ENCODE data around the gene SEMA3B. TPM values are rescaled to one million over a fixed set of nuclear protein-coding genes. Genes with fewer than 3 reads are reported as not detected.
A peak's percentile ranks its signal among the peaks of the same experiment; 100 is the strongest.

The SEMA3B gene
- total RNA-seq, 1 experiment from 2014 or later = 0.43 TPM

DNA sequence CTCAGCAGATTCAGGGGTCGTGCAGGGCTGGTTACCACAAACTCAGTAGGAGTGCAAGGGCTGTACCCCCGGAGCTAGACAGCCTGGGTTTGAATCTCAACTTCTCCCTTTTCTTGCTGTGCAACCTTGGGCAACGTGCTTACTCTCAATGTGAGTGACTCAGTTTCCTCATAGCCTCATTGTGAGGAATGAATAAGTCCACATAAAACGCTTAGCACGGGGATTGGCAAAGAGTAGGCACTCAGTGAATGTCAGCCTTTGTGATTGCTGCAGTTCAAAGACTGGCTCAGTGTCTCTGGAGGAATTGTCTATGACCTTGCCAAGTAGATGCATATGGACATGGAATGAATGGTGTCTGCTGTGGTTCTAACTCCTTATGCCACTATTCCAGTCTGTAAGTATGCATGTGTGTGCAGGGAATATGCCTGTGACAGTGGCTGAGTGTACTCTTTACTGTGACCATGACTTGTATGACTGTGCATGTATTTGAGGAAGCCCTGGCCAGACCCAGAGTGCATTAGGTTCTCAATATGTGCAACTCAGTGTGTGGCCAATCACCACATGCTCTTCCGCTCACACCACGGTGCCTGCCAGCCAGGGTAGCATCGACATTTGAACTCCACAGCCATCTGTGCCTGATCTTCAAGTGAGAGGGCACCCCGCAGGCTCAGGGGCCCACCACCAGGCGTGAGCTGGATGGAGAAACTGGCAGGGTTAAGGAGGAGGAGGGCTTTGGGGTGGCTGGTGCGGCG, 31.2 kb downstream of the SEMA3B start:
- no TSS peak for BruUV-seq (replicated peaks)
- peak overlapping the region; percentile 70 for H3K27ac ChIP-seq (ENCODE audit: low read depth, low read length, poor library complexity, severe bottlenecking)

DNA sequence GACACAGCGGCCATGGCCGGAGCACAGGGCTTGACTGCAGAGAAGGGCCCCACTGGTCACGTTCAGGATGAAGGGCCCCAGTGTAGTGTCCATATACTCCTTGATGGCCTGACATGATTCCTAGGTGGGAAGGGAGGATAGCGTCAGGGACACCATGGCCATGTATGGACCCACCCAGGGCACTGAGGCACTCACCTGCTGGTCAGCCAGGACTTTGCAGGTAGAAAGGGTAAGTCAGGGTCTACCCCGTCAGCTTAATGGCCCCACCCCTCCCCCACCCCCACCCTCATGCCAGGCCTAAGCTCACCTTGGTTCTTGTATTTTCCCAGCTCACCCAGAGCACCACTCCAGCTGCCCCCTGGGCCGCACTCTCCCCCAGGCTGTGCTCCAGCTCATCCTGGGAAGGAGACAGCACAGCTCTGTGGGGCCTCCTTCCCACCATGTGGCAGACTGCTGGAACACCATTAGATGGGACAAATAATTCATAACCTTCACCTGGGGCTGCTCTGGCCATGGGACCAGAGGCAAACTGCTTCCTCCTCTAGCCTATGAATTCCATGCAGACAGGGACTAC, 31.8 kb downstream of the SEMA3B start:
- Histone ChIP-seq H3K4me1 (ENCODE audit: insufficient read depth, low read length, poor library complexity, severe bottlenecking) (peaks cover 5% of the 10 kb centered on the region), H3K4me3 (ENCODE audit: low read depth, low read length, poor library complexity, severe bottlenecking) (no peak overlapping the region), H3K36me3 (ENCODE audit: insufficient read depth, low read length, poor library complexity, severe bottlenecking) (no peaks in the 10 kb centered on the region), H3K9me3 (ENCODE audit: low read depth, low read length, poor library complexity, severe bottlenecking) (no peaks in the 10 kb centered on the region), H3K27me3 (replicated peaks; ENCODE audit: insufficient read depth, low read depth, low read length, poor library complexity) (no peaks in the 10 kb centered on the region), H3K27ac (ENCODE audit: low read depth, low read length, poor library complexity, severe bottlenecking) (no peak overlapping the region)
- TF ChIP-seq, protein P1, sequence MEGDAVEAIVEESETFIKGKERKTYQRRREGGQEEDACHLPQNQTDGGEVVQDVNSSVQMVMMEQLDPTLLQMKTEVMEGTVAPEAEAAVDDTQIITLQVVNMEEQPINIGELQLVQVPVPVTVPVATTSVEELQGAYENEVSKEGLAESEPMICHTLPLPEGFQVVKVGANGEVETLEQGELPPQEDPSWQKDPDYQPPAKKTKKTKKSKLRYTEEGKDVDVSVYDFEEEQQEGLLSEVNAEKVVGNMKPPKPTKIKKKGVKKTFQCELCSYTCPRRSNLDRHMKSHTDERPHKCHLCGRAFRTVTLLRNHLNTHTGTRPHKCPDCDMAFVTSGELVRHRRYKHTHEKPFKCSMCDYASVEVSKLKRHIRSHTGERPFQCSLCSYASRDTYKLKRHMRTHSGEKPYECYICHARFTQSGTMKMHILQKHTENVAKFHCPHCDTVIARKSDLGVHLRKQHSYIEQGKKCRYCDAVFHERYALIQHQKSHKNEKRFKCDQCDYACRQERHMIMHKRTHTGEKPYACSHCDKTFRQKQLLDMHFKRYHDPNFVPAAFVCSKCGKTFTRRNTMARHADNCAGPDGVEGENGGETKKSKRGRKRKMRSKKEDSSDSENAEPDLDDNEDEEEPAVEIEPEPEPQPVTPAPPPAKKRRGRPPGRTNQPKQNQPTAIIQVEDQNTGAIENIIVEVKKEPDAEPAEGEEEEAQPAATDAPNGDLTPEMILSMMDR (conservative IDR thresholded peaks at IDR 0.05; ENCODE audit: low read depth, low read length) = no peak
- no peak for TF ChIP-seq EZH2 (IDR thresholded peaks at IDR 0.05; ENCODE audit: borderline replicate concordance, low read depth, low read length, poor library complexity, severe bottlenecking)
- ChIA-PET CTCF (no interaction called here), POLR2A (ENCODE audit: low non-redundant PET) (no interaction called here)
- intact Hi-C loops (cut with micrococcal nuclease; ENCODE audit: unreplicated experiment) = no loop called here
- BruUV-seq (replicated peaks) = no TSS peak
- no peak for DNase-seq (ENCODE audit: low spot score)

More for the DNA sequence above, 31.2 kb downstream of the SEMA3B start:
- H3K9me3 ChIP-seq (ENCODE audit: low read depth, low read length, poor library complexity, severe bottlenecking) = no peaks in the 10 kb centered on the region
- H3K4me1 ChIP-seq (ENCODE audit: insufficient read depth, low read length, poor library complexity, severe bottlenecking) = peaks cover 5% of the 10 kb centered on the region
- H3K27me3 ChIP-seq (replicated peaks; ENCODE audit: insufficient read depth, low read depth, low read length, poor library complexity) = no peaks in the 10 kb centered on the region
- ChIA-PET CTCF (interaction anchor here (0.9 kb wide), 1 partner anchor 18 kb away, joined by 14 read pairs; no protein-coding TSS in a partner anchor), POLR2A (ENCODE audit: low non-redundant PET) (no interaction called here)
- no peaks in the 10 kb centered on the region for H3K36me3 ChIP-seq (ENCODE audit: insufficient read depth, low read length, poor library complexity, severe bottlenecking)
- peak overlapping the region; percentile 68 for H3K4me3 ChIP-seq (ENCODE audit: low read depth, low read length, poor library complexity, severe bottlenecking)
- TF ChIP-seq, protein P1 (conservative IDR thresholded peaks at IDR 0.05; ENCODE audit: low read depth, low read length) = no peak
- no peak for TF ChIP-seq EZH2 (IDR thresholded peaks at IDR 0.05; ENCODE audit: borderline replicate concordance, low read depth, low read length, poor library complexity, severe bottlenecking)
- DNase-seq (ENCODE audit: low spot score) = no peak
- intact Hi-C loops (cut with micrococcal nuclease; ENCODE audit: unreplicated experiment) = no loop called here

DNA sequence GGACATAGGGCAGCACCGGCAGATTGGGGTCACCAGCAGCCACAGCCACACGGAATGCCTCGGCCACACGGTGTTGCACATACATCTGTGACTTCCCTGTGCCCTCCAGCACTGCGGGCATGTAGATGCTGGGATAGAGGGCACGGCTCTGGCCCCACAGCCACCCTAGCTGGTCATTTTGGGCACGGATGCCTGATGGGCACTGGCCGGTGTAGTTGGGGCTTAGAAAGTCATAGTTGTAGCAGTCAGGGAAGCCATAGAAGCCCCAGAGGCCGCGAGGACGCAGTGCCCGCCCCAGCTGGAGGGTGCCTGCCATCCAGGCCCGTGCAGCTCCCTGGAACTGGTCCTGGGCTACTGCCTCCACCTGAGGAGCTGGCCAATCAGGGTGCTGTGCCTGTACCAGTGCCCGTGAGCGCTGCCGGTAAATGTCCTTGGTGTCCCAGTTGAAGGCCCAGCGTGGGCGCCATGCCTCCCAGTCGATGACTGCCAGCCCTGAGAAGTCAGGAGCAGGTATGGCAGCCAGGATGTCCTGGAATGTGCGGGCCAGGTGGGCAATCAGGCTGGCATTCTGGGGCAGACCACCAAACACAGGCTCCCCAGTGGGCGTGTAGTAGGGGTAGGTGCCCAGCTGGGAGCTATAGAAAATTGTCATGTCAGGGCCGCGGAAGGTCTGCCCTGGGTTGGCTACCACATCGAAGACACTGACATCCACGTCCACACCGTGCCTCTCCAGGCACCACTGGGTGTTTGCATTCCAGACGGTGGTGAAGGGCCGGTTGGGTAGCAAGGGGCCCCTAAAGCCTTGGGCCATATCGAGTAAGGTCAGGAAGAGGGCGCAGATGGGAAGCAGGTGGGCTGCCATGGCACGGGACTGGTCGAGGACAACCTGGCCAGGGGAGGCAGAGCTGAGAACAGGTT, 33.4 kb downstream of the SEMA3B start:
- Histone ChIP-seq H3K4me3 (ENCODE audit: low read depth, low read length, poor library complexity, severe bottlenecking) (no peak overlapping the region), H3K27me3 (replicated peaks; ENCODE audit: insufficient read depth, low read depth, low read length, poor library complexity) (no peaks in the 10 kb centered on the region), H3K9me3 (ENCODE audit: low read depth, low read length, poor library complexity, severe bottlenecking) (no peaks in the 10 kb centered on the region), H3K27ac (ENCODE audit: low read depth, low read length, poor library complexity, severe bottlenecking) (no peak overlapping the region), H3K36me3 (ENCODE audit: insufficient read depth, low read length, poor library complexity, severe bottlenecking) (no peaks in the 10 kb centered on the region), H3K4me1 (ENCODE audit: insufficient read depth, low read length, poor library complexity, severe bottlenecking) (peaks cover 5% of the 10 kb centered on the region)
- CTCF ChIA-PET = no interaction called here
- BruUV-seq (replicated peaks) = no TSS peak
- intact Hi-C loops (cut with micrococcal nuclease; ENCODE audit: unreplicated experiment) = no loop called here
- TF ChIP-seq, protein P1 (conservative IDR thresholded peaks at IDR 0.05; ENCODE audit: low read depth, low read length) = no peak
- no peak for TF ChIP-seq EZH2 (IDR thresholded peaks at IDR 0.05; ENCODE audit: borderline replicate concordance, low read depth, low read length, poor library complexity, severe bottlenecking)
- no peak for DNase-seq (ENCODE audit: low spot score)
- POLR2A ChIA-PET (ENCODE audit: low non-redundant PET) = no interaction called here
